Activated gamma-delta T cell treated with Interleukin-2 at 50 U/mL for 16 hours (primary cell): ENCODE results near the gene ROM1.

Experiments
- DNase-seq: peaks from one replicate; pipeline ENCODE4 v3.0.0-alpha.2; 2020

Gene ROM1

DNA sequence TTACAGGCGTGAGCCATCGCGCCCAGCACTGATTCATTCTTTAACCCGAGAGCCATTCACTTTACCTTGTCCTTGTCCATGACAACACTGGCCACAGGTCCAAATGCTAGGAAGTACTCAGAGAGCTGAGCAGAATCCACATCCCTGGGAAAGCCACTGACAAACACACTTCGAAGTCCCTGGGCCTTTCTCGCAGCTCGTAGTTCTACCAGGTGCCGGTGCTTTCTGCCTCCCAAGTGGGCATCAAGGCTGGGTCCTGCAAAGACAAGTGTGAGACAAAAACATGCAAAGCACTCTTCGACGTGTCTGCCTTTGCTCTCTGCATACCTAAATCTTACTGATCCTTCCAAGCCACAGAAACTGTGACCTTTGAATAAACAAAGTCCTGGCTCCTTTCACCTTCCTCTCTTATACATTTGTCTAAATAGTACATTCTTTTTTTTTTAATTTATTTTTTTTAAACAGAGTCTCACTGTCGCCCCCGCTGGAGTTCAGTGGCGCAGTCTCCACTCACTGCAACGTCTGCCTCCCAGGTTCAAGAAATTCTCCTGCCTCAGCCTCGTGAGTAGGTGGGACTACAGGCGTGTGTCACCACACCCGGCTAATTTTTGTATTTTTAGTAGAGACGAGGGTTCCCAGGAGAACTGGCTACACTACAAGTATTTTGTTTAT, 24.0 kb upstream of the ROM1 start:
- no peak for DNase-seq

DNA sequence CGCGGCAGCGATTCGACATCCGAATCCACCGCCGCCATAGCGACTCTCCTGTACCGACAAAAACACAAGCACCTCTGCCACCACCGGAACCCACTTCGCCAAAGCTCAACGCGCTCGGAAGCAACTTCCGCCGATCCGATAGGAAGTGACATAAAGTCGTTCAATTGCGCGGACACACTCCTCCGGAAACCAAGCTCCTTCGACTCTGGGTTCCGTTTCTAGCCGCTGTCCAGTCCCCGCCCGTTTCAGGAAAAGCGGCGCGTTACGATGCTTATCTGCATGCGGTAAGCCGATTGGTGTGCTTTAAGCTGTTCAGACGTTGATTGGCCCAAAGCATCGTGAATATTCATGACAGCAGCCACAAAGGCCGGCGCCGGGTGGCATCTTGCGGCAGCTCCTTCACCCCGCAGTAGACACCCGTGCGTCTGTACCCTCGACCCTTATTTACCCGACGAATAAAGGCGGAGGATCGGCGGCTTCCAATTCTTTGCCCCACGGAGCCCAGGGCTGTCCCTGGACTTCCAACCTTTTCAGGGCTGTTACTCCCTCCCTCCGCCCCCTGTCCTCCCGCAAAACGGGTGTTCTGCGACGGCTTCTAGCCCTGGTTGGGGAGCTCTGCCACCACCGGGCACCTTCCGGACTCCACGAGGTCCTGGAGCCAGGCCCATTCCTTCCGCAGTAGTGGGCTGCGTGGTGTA, 21.5 kb upstream of the ROM1 start, which contains the start of gene TUT1:
TUT1 (minus strand) TSS at position 76 of the 698 bp plus-strand sequence; CDS start at position 38, 38 bp downstream.
- peak; percentile 94 for DNase-seq

DNA sequence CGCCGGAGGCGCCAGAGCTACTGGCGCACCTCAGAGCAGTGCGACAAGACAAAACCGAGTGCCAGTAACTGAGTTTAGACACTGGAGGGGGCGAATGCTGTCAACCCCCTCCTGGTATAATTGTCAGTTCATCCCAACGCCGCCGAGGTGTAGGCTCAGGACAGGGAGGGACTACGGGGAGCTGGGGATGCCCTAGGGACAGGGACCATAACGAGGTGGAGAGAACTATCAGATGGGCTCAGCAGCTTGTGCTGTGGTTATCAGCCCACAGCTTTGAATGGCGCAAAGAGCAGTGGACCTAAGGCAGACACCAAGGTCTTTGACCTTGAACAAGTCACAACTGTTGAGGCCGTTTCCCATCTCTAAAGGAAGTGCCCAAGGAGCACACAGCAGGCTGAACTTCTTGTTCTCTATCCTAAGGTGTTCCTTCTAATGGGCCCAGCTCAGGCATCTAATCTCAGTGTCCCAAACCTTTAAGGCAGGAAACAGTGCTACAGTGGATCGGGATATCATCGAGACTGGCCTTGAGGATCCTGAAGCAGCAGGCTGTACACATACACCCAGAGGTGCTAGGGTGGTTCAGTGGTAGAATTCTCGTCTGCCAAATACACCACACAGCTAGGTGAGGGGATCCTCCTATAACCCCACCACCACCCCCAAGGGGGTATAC, 20.8 kb upstream of the ROM1 start:
- no peak for DNase-seq

DNA sequence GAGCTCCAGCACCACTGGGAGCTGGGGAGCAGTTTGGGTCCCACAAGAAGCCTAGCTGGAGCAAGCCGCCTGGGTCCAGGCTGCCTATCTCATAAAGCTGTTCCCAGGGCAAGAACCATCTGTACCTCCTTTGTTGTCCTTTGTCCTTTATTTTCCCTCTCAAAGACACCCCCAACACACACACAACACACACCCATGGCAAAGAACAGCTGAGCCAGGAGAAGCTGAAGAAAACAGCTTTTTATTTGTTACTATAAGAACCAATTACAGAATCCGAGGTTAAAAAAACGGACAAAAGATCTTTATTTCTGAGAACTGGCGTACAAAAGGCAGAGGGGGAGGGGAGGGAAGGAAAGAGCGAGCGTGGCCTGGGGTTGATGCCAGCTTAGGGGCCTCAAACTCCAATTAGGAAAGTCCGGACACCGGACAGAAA, 20.1 kb upstream of the ROM1 start:
- no peak for DNase-seq

DNA sequence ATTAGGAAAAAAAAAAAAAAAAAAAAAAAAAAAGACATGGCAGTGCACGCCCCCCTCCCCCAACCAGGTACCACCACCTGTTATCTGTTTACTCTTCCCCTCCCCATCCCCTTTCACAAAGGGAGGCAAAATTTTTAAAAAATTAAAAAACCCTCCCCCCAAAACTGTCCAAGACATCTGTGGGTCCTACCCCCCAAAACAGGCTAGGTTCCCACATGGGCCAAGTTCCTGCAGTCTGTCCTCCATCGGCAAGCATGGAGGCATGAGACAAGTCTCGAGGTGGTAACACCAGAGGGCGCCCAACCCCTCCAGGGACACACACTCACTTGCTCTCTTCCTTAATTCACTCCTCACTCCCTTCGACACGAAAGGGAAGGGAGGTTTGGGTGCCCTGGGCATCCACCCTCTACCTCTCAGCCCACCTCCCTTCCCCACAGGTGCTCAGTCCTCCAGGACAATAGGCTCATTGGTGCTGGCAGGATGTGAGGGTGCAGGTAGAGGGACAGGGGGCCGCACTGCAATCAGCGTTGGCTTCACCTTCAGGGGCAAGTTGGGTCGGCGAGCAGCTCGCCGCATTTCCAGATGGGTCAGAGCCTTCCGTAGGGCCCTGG, 19.5 kb upstream of the ROM1 start:
- peak; percentile 76 for DNase-seq

DNA sequence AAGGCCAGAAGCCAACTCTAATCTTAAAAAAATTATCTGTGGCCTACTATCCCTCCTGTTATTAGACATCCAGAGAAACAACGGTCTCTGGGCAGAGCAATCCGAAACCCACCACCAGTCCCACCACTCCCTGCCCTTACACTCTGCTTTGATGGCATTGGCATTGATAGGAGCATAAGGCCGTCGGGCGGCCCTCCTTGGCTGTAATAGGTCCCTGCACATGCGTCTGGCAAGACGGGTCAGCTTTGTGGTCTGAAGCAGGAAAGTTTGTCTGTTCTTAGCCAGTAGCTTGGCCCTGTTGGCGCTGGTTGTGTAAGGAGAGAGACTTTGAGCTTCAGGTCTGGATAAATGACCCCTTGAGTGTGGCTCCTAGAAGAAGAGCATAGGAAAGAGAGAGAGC, 17.9 kb upstream of the ROM1 start:
- DNase-seq: no peak

DNA sequence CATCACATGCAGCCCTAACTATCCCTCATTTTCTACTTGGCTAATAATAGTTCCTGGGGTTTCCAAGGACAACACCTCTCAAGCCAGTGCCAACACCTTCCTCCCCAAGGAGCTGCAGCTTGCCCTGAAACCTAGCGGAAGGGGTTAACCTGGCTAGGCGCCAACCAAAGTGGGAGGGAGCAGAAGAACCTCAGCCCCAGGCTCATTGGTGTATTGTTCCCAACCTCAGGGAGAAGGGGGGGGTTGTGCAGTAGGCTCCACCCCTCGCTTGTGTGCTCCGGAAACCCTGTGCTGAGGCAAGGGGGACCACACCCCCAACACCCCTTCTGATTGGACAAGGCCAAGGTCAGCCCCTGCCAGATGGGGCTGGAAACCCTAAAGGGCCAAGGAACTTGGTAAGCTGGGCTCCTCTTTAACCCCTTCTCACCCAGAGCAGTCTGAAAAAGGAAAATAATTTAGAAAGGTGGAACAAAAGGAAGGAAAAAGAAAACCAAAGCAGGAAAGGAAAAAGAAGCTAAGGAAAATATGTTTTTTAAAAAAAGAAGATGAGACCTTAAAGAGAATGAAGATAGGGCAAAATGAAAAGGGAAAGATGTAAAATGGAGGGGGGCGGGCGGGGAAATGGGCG, 13.9 kb upstream of the ROM1 start:
- peak; percentile 96 for DNase-seq

DNA sequence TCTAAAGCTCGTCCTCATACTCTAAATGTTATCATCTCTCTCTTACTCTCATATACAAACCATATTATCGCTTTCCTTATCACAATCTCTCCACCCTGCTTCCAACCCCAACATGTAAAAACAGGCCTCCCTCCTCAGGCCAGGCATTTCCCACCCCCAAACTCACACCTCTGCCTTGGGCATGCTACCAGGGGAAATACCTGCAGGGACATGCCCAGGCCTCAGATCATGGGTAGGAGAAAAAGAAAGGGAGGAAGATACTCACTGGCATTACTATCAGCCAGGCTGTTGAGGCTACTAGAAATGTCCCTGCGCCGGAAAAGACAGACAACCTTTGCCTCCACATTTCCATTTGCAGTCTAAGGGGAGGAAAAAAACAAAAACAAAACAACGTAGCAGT, 13.2 kb upstream of the ROM1 start:
- DNase-seq: no peak

DNA sequence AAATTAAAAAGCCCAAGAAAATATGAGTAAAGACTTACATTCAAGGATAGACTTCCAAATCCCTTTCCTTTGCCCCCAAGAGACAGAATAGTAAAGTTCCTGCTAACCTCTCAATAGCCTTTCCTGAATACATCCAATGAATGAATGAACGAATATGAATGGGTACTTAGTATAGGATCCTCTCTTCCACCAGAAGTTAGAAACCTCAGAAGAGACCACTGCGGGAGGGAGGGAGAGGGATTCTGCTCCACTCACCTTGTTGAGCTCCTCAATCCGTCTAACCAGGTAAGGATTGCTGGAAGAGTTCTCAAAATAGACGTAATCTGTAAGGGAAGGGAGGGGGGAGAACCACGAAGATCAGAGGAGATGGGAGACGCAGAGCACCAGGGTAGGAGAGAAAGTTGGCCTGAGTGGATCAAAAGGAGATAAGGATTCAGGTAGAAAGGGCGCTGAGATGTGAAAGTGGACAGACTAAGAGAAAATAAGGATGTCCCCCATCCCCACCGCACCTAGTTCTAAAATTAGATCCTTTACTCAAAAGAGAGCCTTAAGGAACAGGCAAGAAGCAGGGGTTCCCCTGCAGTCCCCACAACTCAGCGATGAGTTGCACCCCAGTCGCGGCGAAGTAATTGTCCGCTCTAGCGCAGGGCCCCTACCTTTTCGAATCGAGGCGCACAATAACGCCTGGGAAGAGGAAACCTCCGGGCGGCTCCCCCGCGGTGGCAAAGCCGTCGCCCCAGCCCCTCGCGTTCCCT, 12.5 kb upstream of the ROM1 start:
- DNase-seq: no peak

DNA sequence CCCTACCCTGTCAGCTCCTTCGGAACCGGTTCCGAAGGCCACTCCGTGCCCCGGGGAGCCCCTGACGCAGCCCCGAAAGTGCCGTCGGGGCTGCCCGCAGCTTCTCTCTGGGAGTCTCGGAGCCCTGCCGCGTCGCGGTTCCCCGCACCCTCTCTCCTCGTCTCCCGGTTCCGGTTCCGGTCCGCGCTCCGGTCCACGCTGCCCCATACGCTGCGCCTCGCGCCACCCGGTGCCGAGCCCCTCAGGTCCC, 12.0 kb upstream of the ROM1 start:
- DNase-seq: peak; percentile 28

DNA sequence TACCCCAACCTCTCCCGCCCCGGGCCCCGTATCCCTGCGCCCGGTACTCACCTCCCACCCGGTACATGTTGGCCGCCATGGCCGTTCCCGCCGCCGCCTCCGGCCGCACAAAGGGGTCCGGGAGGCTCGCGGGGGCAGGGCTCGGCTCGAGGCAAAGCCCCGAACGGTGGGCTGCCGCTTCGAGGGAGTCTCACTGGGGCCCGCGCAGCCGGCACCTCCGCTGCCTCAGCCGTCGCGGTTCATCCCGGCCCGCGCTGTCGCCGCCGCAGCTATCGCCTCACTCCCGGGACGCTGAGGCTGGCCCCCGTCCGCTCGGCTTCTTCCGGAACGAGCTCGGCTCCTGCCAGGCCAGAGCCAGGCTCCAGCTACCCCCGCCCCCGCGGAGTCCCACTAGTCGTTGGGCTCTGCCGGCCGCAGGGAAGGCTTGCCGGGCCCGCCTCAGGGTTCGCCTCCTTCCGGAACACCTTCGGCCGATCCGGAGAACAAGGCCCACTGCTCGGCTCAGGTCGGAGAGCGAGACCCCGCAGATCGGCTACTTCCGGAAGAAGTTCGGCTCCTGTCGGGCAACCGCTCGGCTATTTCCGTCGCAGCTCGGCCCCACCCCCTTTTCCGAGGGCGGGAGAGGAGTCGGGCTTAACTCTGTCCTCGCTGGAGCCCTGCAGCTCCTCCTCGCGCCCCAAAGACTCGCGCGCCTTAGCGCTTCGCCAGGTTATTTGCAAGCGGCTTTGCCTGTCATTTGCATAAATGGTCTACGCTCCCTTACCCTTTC, 11.5 kb upstream of the ROM1 start, which contains the start of gene MTA2:
MTA2 (minus strand) TSS at position 494 of the 769 bp plus-strand sequence; CDS start at position 79, 415 bp downstream.
- DNase-seq: peak; percentile 99

DNA sequence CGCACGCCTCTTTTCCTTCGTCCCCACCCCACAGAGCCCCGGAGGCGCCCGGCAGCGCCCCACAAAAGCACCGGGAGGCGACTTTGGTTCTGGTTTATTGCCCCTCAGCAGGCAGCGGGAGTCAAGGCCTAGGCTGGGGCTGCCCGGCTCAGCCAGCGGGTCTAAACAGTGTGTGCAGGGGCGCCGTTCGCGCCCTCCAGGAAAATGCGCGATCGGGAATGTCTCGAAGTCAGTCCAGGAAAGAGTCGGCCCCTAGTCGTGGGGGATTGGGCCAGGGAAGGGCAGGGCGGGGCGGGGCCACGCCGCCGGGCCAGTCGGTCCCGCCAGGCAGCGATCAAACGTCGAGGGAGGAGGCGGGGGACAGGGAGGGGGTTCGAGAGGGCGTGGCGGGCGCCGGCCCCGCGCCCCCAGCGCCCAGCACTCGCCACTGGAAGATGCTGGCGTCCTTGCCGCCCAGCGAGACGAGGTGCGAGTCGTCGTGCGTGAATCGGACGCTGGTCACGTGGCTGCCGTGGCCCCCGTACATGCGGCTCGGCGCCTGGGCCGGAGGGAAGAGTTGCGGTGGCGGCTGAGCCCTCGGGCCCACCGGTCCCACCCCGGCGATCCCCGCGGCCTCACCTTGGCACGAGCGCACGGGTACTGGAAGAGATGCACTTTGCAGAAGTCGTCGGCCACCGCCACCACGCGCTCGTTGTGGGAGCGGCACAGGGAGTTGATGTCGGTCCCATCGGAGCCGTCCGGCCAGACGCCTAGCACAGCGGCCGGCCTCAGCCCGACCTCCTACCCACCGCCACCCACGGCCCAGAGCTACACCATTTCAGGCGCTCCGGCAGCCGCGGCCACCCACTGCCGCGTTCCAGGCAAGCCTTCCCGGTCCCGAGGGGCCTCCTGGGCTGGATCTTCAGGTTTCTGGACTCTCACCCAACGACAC, 10.7 kb upstream of the ROM1 start:
- DNase-seq: no peak

DNA sequence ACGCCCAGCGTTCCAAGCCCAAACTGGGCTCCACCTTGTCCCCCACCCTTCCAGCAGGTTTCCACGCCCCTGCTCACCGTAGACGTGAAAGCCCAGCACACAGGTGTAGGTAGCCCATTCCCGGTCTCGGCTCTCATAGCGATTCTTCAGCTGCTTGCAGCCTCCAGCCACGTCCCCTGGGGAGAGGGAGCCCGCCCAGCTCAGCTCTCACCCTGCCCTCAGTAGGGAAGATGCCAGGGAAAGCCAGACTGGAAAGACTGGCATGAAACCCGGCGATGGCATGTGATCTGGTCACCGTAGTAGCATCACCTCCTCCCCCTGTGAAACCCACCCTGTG, 10.0 kb upstream of the ROM1 start:
- no peak for DNase-seq

DNA sequence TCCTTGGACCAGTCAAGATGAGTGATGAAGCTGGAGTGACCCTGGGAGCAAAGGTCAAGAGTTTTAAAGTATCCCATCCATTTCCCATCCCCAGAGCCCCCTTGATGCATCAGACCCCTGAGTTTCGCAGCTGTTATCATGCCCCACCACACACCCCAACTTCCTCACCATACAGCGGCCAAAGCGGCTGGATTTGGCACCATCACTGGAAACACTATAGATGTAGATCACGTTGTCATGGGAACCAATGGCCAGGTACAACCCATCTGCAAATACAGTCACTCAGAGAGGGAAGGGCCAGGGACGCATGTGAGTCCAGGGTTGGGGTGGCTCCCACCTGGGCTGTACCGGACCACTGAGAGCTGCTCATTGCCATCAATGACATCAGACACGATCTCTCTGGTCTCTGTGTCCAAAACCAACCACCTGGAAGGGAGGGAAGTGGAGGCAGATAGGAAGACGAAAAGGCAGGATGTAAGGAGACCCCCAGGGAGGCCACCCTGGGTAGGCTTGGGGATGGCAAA, 9.2 kb upstream of the ROM1 start:
- DNase-seq: no peak

DNA sequence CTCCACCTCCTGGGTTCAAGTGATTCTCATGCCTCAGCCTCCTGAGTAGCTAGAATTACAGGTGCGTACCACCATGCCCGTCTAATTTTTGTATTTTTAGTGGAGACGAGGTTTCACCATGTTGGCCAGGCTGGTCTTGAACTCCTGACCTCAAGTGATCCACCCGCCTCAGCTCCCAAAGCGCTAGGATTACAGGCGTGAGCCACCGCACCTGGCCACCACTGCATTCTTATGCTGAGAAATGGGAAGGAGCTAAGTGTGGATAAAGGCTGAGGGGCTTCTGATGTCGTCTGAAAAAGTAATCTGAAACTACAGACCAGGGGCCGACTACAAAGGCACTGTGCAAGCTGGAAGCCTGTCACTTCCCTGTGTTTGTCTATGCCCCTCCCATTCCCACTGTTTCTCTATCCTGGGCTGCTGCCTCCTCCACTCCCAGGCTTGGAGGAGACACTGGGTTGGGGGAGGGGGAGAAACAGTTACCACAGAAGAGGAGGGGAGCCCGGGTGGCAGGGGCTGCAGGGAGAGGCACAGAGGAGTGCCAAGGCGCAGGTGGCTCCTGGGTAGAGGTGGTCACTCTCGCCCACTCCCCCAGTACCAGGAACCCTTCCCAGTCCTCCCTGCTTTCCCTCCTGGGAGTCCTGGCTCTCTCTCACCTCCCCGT, 8.5 kb upstream of the ROM1 start:
- DNase-seq: no peak

DNA sequence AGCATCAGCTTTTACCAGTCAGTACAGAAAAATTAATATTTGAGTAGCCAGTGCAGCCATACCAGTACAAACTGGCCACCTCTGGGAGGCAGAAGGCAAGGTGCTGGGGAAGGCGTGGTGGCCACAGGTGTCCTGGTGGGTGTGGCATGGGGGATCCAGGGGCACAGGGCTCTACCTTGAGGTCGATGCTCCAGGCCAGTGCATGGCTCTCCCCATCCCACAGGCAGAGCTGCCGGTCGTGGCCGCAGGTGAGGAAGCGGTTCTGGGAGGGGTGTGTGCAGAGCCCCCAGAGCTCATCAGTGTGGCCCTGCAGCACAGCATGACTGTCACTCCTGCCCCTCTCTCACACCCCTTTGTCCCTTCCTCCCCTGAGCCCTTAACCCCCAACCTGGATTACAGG, 7.6 kb upstream of the ROM1 start:
- no peak for DNase-seq

DNA sequence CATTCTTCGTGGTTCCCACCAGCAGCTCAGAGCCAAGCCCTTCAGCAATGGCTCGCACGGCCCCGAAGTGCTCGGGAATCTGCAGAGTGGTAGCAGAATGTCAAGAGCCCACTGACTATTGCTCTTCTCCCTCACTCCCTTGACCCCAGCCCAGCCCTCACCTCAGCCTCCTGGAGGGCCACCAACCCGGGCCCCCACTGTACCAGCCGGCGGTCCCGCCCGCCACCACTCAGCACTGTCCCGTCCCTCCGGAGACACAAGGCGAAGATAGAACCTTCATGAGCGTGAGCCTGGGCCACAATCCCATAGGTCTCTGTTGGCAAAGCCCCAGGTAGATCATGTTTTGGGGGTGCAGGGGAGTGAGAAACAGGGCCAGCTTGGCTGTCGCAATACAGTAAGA, 7.2 kb upstream of the ROM1 start:
- no peak for DNase-seq

DNA sequence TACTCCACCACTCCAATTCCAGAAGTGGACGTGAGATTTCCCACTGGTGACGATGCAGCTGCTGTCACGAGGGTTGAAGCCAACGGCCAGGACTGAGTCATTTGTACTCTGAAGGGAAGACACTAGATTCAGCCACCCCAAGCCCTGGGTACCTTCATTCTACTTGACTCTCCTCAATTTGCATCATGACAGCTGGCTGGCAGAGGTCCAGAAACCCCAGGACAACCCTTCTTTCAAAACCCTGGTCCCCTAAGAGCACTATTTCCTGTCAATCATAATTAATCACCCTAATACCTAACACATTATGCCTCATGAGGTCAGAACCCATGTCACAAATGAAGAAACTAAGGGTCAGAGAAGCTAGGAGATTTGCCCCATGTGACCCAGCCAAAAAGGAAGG, 5.3 kb upstream of the ROM1 start:
- DNase-seq: no peak

DNA sequence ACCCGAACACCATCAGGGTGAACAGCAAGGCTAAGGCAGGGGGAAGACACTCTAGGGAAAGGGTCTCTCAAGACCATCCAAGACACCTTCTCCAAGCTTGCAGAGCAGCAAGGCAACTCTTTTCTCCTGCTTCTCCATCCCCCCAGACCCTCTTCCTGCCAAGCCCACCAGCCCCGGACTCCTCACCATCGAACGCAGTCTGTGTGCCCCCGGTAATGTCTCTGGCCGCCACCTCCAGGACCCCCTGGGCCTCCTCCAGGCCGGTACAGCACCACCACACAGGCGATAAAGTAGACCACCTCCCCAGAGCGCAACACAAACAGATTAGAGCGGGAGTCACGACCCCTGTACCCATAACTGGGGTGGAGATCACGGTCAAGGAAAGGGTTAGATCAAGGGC, 4.3 kb upstream of the ROM1 start:
- no peak for DNase-seq

DNA sequence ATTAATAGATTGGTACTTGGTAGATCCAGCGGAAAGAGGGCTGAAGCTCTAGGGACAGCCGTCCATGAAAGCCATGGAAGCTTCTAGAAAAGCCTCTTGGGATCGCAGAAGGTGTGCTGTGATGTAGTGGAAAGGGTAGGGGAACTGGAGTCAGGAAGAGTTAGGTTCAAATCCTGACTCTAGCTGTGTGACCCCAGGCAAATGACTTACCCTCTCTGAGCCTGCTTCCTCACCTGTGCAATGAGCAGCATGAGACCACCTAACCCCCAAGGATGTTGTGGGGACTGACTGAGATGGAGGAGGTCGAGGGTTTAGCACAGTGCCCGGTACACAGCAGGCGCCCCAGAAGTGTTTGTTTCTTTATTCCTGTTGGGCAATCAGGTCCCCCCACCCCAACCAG, 2.7 kb upstream of the ROM1 start:
- no peak for DNase-seq
